Natural killer cell treated with Interleukin-12 subunit alpha and Interleukin-12 subunit beta and Interleukin-15 and Interleukin-18, amount 100 ng/mL, for 72 hours (primary cell): ENCODE data around the gene TOMM7. TPM values are rescaled to one million over a fixed set of nuclear protein-coding genes. Genes with fewer than 3 reads are reported as not detected.
"Not testable (repeated sequence)": the region's sequence is repeated elsewhere in the genome, so short reads cannot be mapped to it uniquely, and the experiment has no call there.

Source experiments
- ATAC-seq, 2 donors: fragments of 150-1000 bp; cut with Tn5 transposase in 1 of 2; sonication (Bioruptor Pico), chemical (Tn5 transposase) in 1 of 2; 2 replicates each; pipeline ENCODE4 v1.10.0; 2021
- DNase-seq: peaks from one replicate; pipeline ENCODE4 v3.0.0; 2022; ENCODE audit warnings: low spot score
- H3K27ac Mint-ChIP-seq, 2 donors: 1 replicate in 1 of 2; 2 replicates in 1 of 2; pipeline ENCODE4 v1.8.0; 2022; ENCODE audit warnings: mixed read lengths in 2 of 2, mild to moderate bottlenecking in 1 of 2, moderate library complexity in 1 of 2
- H3K27me3 Mint-ChIP-seq, 2 donors: 1 replicate in 1 of 2; 2 replicates in 1 of 2; pipeline ENCODE4 v1.8.0; 2022; ENCODE audit warnings: mixed read lengths in 2 of 2
- H3K36me3 Mint-ChIP-seq: one replicate; pipeline ENCODE4 v1.8.0; 2022; ENCODE audit warnings: mixed read lengths
- H3K4me1 Mint-ChIP-seq, 2 donors: 1 replicate in 1 of 2; 2 replicates in 1 of 2; pipeline ENCODE4 v1.8.0; 2022; ENCODE audit warnings: low read depth in 2 of 2, mixed read lengths in 2 of 2, mild to moderate bottlenecking in 1 of 2
- H3K4me3 Mint-ChIP-seq: one replicate; pipeline ENCODE4 v1.8.0; 2022; ENCODE audit warnings: mixed read lengths
- H3K9me3 Mint-ChIP-seq: 2 replicates; pipeline ENCODE4 v1.8.0; 2022; ENCODE audit warnings: mixed read lengths
- total RNA-seq, 2 donors: library from RNA; stranded (reverse); gene quantifications; one replicate each; pipeline ENCODE4 v1.2.3, GENCODE V29; 2022

Gene TOMM7
- total RNA-seq, 2 donors from 2014 or later = 136 to 203 TPM

- peaks cover 33% of the 10 kb centered on the region for H3K36me3 Mint-ChIP-seq
- no peak for DNase-seq
- no peaks in the 10 kb centered on the region for H3K9me3 Mint-ChIP-seq
- no peak overlapping the region for H3K4me3 Mint-ChIP-seq
- H3K4me1 Mint-ChIP-seq = peaks cover 21 to 29% of the 10 kb centered on the region in 2 donors
- no peaks in the 10 kb centered on the region for H3K27me3 Mint-ChIP-seq
- ATAC-seq = no peak
- peak overlapping the region; percentile 19 to 76 for H3K27ac Mint-ChIP-seq
Measured at GRCh38 chr7:22859641-22860290, 37.1 kb upstream of the TOMM7 start.

GRCh38 chr7:22858640-22859561, 36.3 kb upstream of the TOMM7 start:
- Mint-ChIP-seq H3K27me3 (no peaks in the 10 kb centered on the region), H3K4me3 (peak overlapping the region; percentile 64), H3K9me3 (no peaks in the 10 kb centered on the region), H3K27ac (peak overlapping the region; percentile 53 to 76), H3K4me1 (peaks cover 21 to 29% of the 10 kb centered on the region in 2 donors), H3K36me3 (peaks cover 33% of the 10 kb centered on the region)
- ATAC-seq = peak in 1 of 2 donors; percentile 41
- DNase-seq = no peak

- peak overlapping the region; percentile 45 for H3K4me3 Mint-ChIP-seq
- no peaks in the 10 kb centered on the region for H3K9me3 Mint-ChIP-seq
- peak overlapping the region; percentile 53 to 76 for H3K27ac Mint-ChIP-seq
Measured at GRCh38 chr7:22858274-22858639, 35.6 kb upstream of the TOMM7 start.

GRCh38 chr7:22856416-22856815, 33.8 kb upstream of the TOMM7 start:
- Mint-ChIP-seq H3K27me3 (no peaks in the 10 kb centered on the region), H3K9me3 (no peaks in the 10 kb centered on the region), H3K36me3 (peaks cover 33% of the 10 kb centered on the region), H3K4me3 (peak overlapping the region; percentile 82), H3K27ac (peak overlapping the region; percentile 61 to 73), H3K4me1 (peaks cover 29 to 34% of the 10 kb centered on the region in 2 donors)
- DNase-seq = no peak
- no peak for ATAC-seq

More at GRCh38 chr7:22858274-22858639, 35.6 kb upstream of the TOMM7 start:
- ATAC-seq = no peak
- H3K4me1 Mint-ChIP-seq = peaks cover 27 to 32% of the 10 kb centered on the region in 2 donors
- no peak for DNase-seq
- no peaks in the 10 kb centered on the region for H3K27me3 Mint-ChIP-seq
- peaks cover 33% of the 10 kb centered on the region for H3K36me3 Mint-ChIP-seq

- Mint-ChIP-seq H3K4me3 (peak overlapping the region; percentile 82), H3K36me3 (peaks cover 23% of the 10 kb centered on the region), H3K27ac (peak overlapping the region; percentile 87 to 90), H3K4me1 (peaks cover 28 to 30% of the 10 kb centered on the region in 2 donors), H3K27me3 (no peaks in the 10 kb centered on the region), H3K9me3 (no peaks in the 10 kb centered on the region)
- ATAC-seq (no peak), DNase-seq (no peak)
Measured at GRCh38 chr7:22855049-22855392, 32.4 kb upstream of the TOMM7 start.

GRCh38 chr7:22854158-22855048, 31.8 kb upstream of the TOMM7 start:
- peaks cover 21% of the 10 kb centered on the region for H3K36me3 Mint-ChIP-seq
- peak; percentile 91 to 95 for ATAC-seq
- peaks cover 23 to 27% of the 10 kb centered on the region in 2 donors for H3K4me1 Mint-ChIP-seq
- peak overlapping the region; percentile 82 for H3K4me3 Mint-ChIP-seq
- H3K27me3 Mint-ChIP-seq = no peaks in the 10 kb centered on the region
- H3K9me3 Mint-ChIP-seq = no peaks in the 10 kb centered on the region
- peak overlapping the region; percentile 87 to 90 for H3K27ac Mint-ChIP-seq
- peak; percentile 89 for DNase-seq

GRCh38 chr7:22853674-22854157, 31.1 kb upstream of the TOMM7 start:
- Mint-ChIP-seq H3K36me3 (peaks cover 16% of the 10 kb centered on the region), H3K27me3 (no peaks in the 10 kb centered on the region), H3K27ac (peak overlapping the region; percentile 87 to 90), H3K4me3 (peak overlapping the region; percentile 82), H3K9me3 (no peaks in the 10 kb centered on the region), H3K4me1 (peaks cover 17 to 20% of the 10 kb centered on the region in 2 donors)
- ATAC-seq (peak in 1 of 2 donors; percentile 63), DNase-seq (no peak)

- ATAC-seq (no peak), DNase-seq (no peak)
- peak overlapping the region; percentile 82 for H3K4me3 Mint-ChIP-seq
- H3K4me1 Mint-ChIP-seq = peaks cover 14 to 15% of the 10 kb centered on the region in 2 donors
- H3K9me3 Mint-ChIP-seq = no peaks in the 10 kb centered on the region
- H3K27ac Mint-ChIP-seq = peak overlapping the region; percentile 87 to 90
- no peaks in the 10 kb centered on the region for H3K27me3 Mint-ChIP-seq
- H3K36me3 Mint-ChIP-seq = peaks cover 10% of the 10 kb centered on the region
Measured at GRCh38 chr7:22853138-22853537, 30.5 kb upstream of the TOMM7 start.

GRCh38 chr7:22851145-22851544, 28.5 kb upstream of the TOMM7 start:
- Mint-ChIP-seq H3K4me1 (peaks cover 9% of the 10 kb centered on the region in 2 donors), H3K27ac (no peak overlapping the region), H3K36me3 (peaks cover 4% of the 10 kb centered on the region), H3K27me3 (no peaks in the 10 kb centered on the region), H3K4me3 (no peak overlapping the region), H3K9me3 (no peaks in the 10 kb centered on the region)
- DNase-seq (no peak), ATAC-seq (no peak)

GRCh38 chr7:22850394-22850793, 27.7 kb upstream of the TOMM7 start:
- H3K4me1 Mint-ChIP-seq, ATAC-seq, H3K27ac Mint-ChIP-seq, H3K27me3 Mint-ChIP-seq, H3K9me3 Mint-ChIP-seq, H3K4me3 Mint-ChIP-seq, H3K36me3 Mint-ChIP-seq, DNase-seq: not testable (repeated sequence)

GRCh38 chr7:22849662-22850061, 27.0 kb upstream of the TOMM7 start:
- Mint-ChIP-seq H3K9me3 (no peaks in the 10 kb centered on the region), H3K4me3 (no peak overlapping the region), H3K27me3 (no peaks in the 10 kb centered on the region), H3K4me1 (peaks cover 5 to 7% of the 10 kb centered on the region in 2 donors), H3K36me3 (no peaks in the 10 kb centered on the region), H3K27ac (no peak overlapping the region)
- DNase-seq = no peak
- ATAC-seq = no peak

- no peak for ATAC-seq
- no peak overlapping the region for H3K4me3 Mint-ChIP-seq
- H3K27me3 Mint-ChIP-seq = no peaks in the 10 kb centered on the region
- H3K4me1 Mint-ChIP-seq = peaks cover 5 to 7% of the 10 kb centered on the region in 2 donors
- H3K9me3 Mint-ChIP-seq = no peaks in the 10 kb centered on the region
- no peak for DNase-seq
- no peak overlapping the region for H3K27ac Mint-ChIP-seq
- H3K36me3 Mint-ChIP-seq = no peaks in the 10 kb centered on the region
Measured at GRCh38 chr7:22849172-22849571, 26.5 kb upstream of the TOMM7 start.

GRCh38 chr7:22846961-22847360, 24.3 kb upstream of the TOMM7 start:
- Mint-ChIP-seq H3K4me3 (no peak overlapping the region), H3K9me3 (no peaks in the 10 kb centered on the region), H3K4me1 (no peaks in the 10 kb centered on the region), H3K27ac (no peak overlapping the region), H3K27me3 (no peaks in the 10 kb centered on the region), H3K36me3 (no peaks in the 10 kb centered on the region)
- DNase-seq = no peak
- peak in 1 of 2 donors; percentile 10 for ATAC-seq
